GM12873 (cell line): ENCODE results near the gene CX3CR1.

Experiments used
- CTCF ChIP-seq: IDR thresholded peaks from 2 replicates; pipeline ENCODE4 v1.5.1; 2012; ENCODE audit warnings: low read depth, mild to moderate bottlenecking, moderate library complexity, low read length, control low read depth; ENCODE audit not compliant: insufficient read depth; ENCODE audit errors: missing control alignments

The CX3CR1 gene

DNA sequence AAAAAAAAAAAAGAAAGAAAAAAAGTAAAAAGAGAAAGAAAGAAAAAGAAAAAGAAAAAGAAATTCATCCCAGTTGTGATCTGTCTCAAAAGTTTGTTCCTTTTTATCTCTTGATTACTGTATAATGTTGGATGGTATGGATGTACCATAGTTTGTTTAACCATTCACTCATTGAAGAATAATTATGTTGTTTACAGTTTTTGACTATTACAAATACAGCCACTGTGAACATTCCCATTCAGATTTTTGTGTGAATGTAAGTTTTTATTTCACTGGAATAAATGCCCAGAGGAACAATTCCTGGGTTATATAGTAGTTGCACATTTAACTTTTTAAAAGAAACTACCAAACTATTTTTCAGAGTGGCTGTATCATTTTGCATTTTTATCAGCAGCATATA lies 39.4 kb upstream of the CX3CR1 start:
- no peak for TF ChIP-seq CTCF

DNA sequence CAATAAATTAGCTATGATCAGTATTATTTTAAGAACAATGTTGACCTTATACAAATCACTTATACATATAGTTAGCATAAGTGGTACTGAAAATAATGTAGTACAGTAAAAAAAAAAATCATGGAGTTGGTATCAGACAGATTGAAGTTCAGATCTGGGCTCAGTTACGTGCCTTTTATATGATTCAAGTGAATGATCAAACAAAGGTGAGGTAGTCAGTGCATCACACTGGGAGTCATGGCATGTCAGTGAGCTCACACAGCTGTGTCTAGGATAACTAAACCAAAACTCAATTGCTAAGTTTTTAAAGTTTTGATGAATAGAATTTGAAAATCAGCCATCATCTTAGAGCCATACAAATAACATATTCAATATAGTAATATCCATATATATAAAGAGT lies 38.5 kb upstream of the CX3CR1 start:
- TF ChIP-seq CTCF: no peak

DNA sequence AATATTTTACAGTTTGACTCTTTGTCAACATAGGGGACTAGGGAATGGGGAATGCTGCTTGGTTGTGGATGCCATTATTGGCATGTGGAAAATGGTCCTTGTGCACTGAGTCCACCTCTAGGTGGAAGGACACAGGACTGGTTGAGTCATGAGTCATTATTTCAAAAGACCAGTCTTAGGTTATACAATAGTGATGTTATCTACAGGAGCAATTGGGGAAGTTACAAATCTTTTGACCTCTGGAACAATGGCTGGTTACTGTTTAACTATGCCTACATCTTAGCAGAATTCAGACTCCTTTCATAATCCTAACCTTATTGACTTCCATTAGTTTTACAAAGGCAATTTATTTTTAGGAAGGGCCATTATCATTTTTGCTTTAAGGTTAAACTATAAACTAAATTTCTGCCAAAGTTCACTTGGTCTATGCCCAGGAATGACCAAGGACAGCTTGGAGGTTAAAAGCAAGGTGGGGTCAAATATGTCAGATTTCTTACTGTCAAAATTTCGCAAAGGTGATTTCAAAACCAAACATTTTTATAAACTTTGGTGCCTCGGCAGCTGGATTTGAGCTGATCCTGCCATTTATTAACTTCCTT lies 37.8 kb upstream of the CX3CR1 start:
- TF ChIP-seq CTCF: no peak

GRCh38 chr3:39315420-39315819 lies 35.6 kb upstream of the CX3CR1 start:
- TF ChIP-seq CTCF: no peak

DNA sequence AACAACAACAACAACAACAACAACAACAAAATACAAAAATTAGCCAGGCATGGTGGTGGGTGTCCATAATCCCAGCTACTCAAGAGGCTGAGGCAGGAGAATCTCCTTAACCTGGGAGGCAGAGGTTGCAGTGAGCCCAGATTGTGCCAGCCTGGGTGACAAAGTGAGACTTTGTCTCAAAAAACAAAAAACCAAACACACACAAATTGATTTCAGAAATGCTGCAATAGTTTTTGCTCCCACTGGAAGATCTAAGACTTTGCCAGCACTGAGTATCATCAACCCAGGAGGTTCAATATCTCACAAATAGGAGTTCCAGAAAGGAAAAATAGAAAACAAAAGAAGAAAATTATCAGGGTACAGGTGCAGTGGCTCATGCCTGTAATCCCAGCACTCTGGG lies 33.5 kb upstream of the CX3CR1 start:
- TF ChIP-seq CTCF: no peak

GRCh38 chr3:39302178-39302577 lies 22.3 kb upstream of the CX3CR1 start:
- TF ChIP-seq CTCF: no peak

DNA sequence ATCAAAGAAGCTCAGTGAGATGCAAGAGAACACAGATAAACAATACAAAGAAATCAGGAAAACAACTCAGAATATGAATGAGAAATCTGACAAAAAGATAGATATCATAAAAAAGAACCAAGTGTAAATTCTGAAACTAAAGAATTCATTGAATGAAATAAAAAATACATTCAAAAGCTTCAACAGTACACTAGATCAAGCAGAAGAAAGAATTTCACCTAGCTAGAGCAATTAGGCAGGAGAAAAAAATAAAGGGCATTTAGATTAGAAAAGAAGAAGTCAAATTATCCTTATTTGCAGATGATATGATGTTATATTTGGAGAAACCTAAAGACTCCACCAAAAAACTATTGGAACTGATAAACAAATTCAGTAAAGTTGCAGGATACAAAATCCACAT lies 19.4 kb upstream of the CX3CR1 start:
- no peak for TF ChIP-seq CTCF
